ENCODE results near the gene EDAR. TPM values are rescaled to one million over a fixed set of nuclear protein-coding genes. Genes with fewer than 3 reads are reported as not detected.

Gene EDAR
- total and polyA plus RNA-seq, 4 experiments from 2014 or later: 3.0 to 6.3 (median 4.6) TPM

DNA sequence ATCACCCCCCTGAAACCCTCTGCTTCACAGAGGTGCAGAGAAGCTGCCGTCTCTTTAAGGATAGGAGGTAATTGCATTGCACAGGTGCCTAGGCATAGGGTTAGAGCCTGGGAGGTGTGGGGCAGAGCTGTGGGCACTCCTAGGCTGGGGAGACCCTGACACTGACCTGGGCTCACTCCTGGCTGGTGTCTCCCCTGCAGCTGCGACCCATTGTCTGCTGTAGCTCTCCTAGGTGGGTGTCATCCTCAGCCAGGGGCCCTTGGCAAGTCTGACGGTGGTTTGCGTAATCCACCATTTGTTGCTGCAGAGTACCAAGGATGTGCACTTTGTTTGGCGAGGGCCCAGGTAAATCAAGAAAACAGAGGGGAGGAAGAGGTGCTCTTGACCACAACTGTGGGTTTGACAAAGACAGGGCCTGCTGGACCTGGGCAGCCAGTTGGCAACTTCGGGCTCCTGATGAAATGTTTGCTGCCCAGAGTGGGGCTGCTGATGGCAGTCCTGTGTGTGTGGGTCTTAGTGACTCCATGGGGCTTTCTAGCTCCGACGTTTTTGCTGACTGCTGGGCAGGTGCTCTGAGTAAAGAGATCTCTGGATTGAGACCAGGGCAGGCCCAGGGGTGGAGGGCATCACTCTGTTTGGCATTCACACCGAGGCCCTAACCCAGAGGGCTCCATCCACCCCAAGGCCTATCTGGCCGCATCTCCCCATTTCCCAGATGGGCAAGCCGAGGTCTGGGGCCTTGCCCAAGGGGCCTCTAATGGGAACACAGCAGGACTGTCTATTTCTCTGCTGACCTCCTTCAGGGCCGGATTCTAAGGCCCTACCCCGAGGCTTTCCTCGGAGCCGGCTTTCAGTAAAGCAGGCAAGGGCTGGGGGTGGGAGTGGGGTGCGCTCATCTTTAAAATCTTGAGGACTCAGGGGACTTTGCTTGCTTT is 67.7 kb downstream of the EDAR start:
- intact Hi-C loops (cut with micrococcal nuclease): loop anchor here (10.0 kb wide), 1 partner anchor 283 kb away; no protein-coding TSS in a partner anchor
- Mint-ChIP-seq H3K4me3 (no peak overlapping the region), H3K36me3 (no peaks in the 10 kb centered on the region), H3K27ac (no peak overlapping the region), H3K27me3 (no peaks in the 10 kb centered on the region), H3K9me3 (peaks cover 0 to 4% (median 0%) of the 10 kb centered on the region in 8 donors), H3K4me1 (peaks cover 0 to 2% (median 0%) of the 10 kb centered on the region in 4 donors)
- Histone ChIP-seq H3K4me1 (ENCODE audit: insufficient read depth, low read length) (no peaks in the 10 kb centered on the region), H3K27me3 (ENCODE audit: insufficient read depth, low read length) (no peaks in the 10 kb centered on the region), H3K9me3 (ENCODE audit: control insufficient read depth in 1 of 2, low read length in 2 of 2) (no peaks in the 10 kb centered on the region), H3K36me3 (ENCODE audit: insufficient read depth, low read length) (no peaks in the 10 kb centered on the region), H3K4me3 (ENCODE audit: low read length in 2 of 2) (no peak overlapping the region), H3K27ac (ENCODE audit: low read depth, low read length) (no peak overlapping the region)
- no peak for DNase-seq
- ChIA-PET CTCF (ENCODE audit: partially characterized antibody) (no interaction called here), POLR2A (ENCODE audit: partially characterized antibody) (no interaction called here)

DNA sequence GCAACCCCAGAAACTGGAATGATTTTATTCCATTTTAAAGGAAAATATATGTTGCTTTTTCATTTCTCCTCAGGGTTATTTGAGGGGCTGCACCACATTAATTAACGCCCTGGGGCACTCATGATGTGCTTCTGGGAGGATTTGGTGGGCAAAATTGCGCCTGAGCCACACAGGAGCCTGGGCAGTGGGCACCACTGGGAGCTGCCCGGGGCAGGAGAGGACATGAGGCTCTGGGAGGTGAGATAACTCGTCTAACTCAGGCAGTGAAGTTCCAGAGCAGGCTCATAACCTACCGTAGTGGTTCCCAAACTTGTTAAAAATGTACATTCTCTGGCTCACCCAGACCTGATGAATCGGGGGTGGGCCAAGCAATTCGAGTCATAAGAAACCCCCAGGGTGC is 68.3 kb downstream of the EDAR start:
- Histone ChIP-seq H3K9me3 (ENCODE audit: control insufficient read depth in 1 of 2, low read length in 2 of 2) (no peaks in the 10 kb centered on the region), H3K27ac (ENCODE audit: low read depth, low read length) (no peak overlapping the region), H3K4me3 (ENCODE audit: low read length in 2 of 2) (no peak overlapping the region), H3K27me3 (ENCODE audit: insufficient read depth, low read length) (no peaks in the 10 kb centered on the region), H3K36me3 (ENCODE audit: insufficient read depth, low read length) (no peaks in the 10 kb centered on the region), H3K4me1 (ENCODE audit: insufficient read depth, low read length) (no peaks in the 10 kb centered on the region)
- ChIA-PET CTCF (ENCODE audit: partially characterized antibody) (no interaction called here), POLR2A (ENCODE audit: partially characterized antibody) (no interaction called here)
- no peaks in the 10 kb centered on the region for H3K36me3 Mint-ChIP-seq
- intact Hi-C loops (cut with micrococcal nuclease): loop anchor here (10.0 kb wide), 1 partner anchor 284 kb away; no protein-coding TSS in a partner anchor
- no peak overlapping the region for H3K4me3 Mint-ChIP-seq
- no peaks in the 10 kb centered on the region for H3K27me3 Mint-ChIP-seq
- peaks cover 0 to 4% (median 0%) of the 10 kb centered on the region in 8 donors for H3K9me3 Mint-ChIP-seq
- no peak for DNase-seq
- H3K4me1 Mint-ChIP-seq: peaks cover 0 to 2% (median 0%) of the 10 kb centered on the region in 4 donors
- no peak overlapping the region for H3K27ac Mint-ChIP-seq

DNA sequence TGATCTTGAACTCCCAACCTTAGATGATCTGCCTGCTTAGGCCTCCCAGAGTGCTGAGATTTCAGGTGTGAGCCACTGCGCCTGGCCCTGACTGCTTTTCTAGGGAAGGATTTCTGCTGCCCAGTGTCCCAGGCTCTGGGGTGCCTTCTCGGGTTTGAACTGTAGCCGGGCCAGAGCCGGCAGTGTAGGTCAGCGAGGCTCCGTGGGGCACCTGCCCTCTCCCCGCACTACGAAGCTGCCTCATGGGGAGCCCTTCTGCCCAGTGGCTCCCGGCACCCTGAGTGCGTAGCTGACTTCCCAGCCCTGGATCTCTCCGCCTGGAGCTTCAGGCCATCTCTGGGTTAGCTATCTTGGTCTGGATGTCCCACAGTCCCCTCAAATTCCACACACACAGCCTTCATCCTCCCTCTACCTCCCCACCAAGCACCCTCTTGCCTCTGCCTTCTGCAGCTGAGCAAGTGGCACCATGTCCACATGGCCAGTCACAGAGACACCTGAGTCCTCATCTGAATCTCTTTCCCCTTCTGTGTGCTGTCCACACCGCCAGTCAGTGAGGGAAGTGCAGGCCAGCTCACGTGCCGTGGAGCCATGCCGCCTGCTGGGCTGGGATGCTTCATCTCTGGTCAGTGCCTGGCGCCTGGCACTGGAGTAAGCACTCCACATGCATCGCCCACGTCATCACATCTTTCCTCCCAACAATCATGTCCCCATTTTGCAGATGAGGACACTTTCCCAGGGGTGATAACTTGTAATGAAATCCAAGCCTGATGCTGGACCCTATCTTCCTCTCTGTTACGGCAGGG is 69.2 kb downstream of the EDAR start:
- H3K4me1 ChIP-seq (ENCODE audit: insufficient read depth, low read length): no peaks in the 10 kb centered on the region
- POLR2A ChIA-PET (ENCODE audit: partially characterized antibody): no interaction called here
- H3K4me3 ChIP-seq (ENCODE audit: low read length in 2 of 2): no peak overlapping the region
- no peaks in the 10 kb centered on the region for H3K36me3 ChIP-seq (ENCODE audit: insufficient read depth, low read length)
- no peaks in the 10 kb centered on the region for H3K27me3 ChIP-seq (ENCODE audit: insufficient read depth, low read length)
- peaks cover 0 to 2% (median 0%) of the 10 kb centered on the region in 4 donors for H3K4me1 Mint-ChIP-seq
- H3K4me3 Mint-ChIP-seq: no peak overlapping the region
- H3K27ac Mint-ChIP-seq: no peak overlapping the region
- no peaks in the 10 kb centered on the region for H3K27me3 Mint-ChIP-seq
- no peaks in the 10 kb centered on the region for H3K9me3 ChIP-seq (ENCODE audit: control insufficient read depth in 1 of 2, low read length in 2 of 2)
- no peaks in the 10 kb centered on the region for H3K36me3 Mint-ChIP-seq
- no peak for DNase-seq
- H3K9me3 Mint-ChIP-seq: peaks cover 0 to 4% (median 0%) of the 10 kb centered on the region in 8 donors
- intact Hi-C loops (cut with micrococcal nuclease): loop anchor here (10.0 kb wide), 1 partner anchor 285 kb away; no protein-coding TSS in a partner anchor
- CTCF ChIA-PET (ENCODE audit: partially characterized antibody): no interaction called here
- no peak overlapping the region for H3K27ac ChIP-seq (ENCODE audit: low read depth, low read length)

DNA sequence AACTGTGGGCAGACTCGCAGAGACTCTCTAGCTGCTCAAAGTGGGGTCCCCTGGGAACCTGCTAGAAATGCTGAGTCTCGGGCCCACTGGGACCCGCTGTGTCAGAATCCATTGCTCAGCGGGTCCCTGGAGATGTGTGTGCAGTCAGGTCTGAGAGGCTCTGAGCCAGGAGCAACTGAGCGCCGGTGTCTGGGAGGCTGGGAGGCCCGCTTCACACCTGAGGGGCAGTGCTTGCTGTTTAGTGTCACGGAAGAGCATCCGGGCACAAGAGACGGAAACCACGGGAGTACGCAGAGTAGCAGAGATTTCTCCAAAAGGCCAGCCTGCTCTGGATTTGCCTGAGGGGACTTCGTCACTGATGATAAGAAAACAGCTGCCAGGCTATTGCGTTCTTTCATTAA is 70.1 kb downstream of the EDAR start:
- no peaks in the 10 kb centered on the region for H3K27me3 ChIP-seq (ENCODE audit: insufficient read depth, low read length)
- H3K4me3 Mint-ChIP-seq: no peak overlapping the region
- H3K4me3 ChIP-seq (ENCODE audit: low read length in 2 of 2): no peak overlapping the region
- intact Hi-C loops (cut with micrococcal nuclease): no loop called here
- no peaks in the 10 kb centered on the region for H3K36me3 ChIP-seq (ENCODE audit: insufficient read depth, low read length)
- no peaks in the 10 kb centered on the region for H3K27me3 Mint-ChIP-seq
- H3K27ac Mint-ChIP-seq: no peak overlapping the region
- no peaks in the 10 kb centered on the region for H3K9me3 ChIP-seq (ENCODE audit: control insufficient read depth in 1 of 2, low read length in 2 of 2)
- no peak for DNase-seq
- H3K4me1 ChIP-seq (ENCODE audit: insufficient read depth, low read length): no peaks in the 10 kb centered on the region
- ChIA-PET CTCF (ENCODE audit: partially characterized antibody) (no interaction called here), POLR2A (ENCODE audit: partially characterized antibody) (no interaction called here)
- H3K4me1 Mint-ChIP-seq: peaks cover 0 to 2% (median 0%) of the 10 kb centered on the region in 4 donors
- no peaks in the 10 kb centered on the region for H3K36me3 Mint-ChIP-seq
- peaks cover 0 to 2% (median 0%) of the 10 kb centered on the region in 8 donors for H3K9me3 Mint-ChIP-seq
- H3K27ac ChIP-seq (ENCODE audit: low read depth, low read length): no peak overlapping the region

DNA sequence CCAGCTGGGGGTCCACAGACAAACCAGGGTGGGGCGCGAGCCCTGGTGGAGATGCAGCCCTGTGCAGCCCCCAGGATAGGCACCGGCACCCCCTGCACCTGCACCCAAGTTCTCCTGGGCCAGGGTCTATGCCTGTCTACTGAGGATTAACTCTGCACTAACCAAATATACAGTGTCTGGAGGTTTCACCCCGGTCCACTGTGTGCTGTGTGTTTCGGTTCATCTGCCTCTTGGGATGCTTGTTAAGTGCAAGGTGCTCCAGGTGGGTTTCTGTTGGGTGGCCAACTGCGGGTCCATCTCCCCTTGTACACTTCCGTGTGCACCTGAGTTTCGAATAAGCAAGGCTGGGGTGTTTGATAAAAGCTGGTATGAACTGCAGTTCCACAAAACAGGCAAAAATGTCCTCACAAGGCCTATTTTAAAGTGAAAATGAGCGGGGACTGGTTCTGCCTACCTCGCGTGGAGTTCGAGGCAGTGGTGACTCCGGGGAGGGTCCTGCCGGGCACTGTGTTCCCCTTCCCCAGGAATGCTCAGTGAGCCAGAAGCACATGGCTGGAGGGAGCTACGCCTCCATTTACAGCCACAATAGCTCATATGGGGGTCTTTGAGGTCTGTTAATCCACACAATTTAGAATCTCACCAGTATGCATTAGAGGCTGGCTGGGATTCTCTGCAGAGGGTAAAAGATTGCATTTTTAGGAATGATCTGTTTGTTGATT is 70.7 kb downstream of the EDAR start:
- DNase-seq: no peak
- Mint-ChIP-seq H3K4me3 (no peak overlapping the region), H3K36me3 (no peaks in the 10 kb centered on the region), H3K4me1 (peaks cover 0 to 2% (median 0%) of the 10 kb centered on the region in 4 donors), H3K27ac (no peak overlapping the region), H3K27me3 (no peaks in the 10 kb centered on the region), H3K9me3 (peaks cover 0 to 2% (median 0%) of the 10 kb centered on the region in 8 donors)
- Histone ChIP-seq H3K27ac (ENCODE audit: low read depth, low read length) (no peak overlapping the region), H3K36me3 (ENCODE audit: insufficient read depth, low read length) (no peaks in the 10 kb centered on the region), H3K9me3 (ENCODE audit: control insufficient read depth in 1 of 2, low read length in 2 of 2) (no peaks in the 10 kb centered on the region), H3K4me3 (ENCODE audit: low read length in 2 of 2) (no peak overlapping the region), H3K27me3 (ENCODE audit: insufficient read depth, low read length) (no peaks in the 10 kb centered on the region), H3K4me1 (ENCODE audit: insufficient read depth, low read length) (no peaks in the 10 kb centered on the region)
- ChIA-PET CTCF (ENCODE audit: partially characterized antibody) (no interaction called here), POLR2A (ENCODE audit: partially characterized antibody) (no interaction called here)
- intact Hi-C loops (cut with micrococcal nuclease): no loop called here

DNA sequence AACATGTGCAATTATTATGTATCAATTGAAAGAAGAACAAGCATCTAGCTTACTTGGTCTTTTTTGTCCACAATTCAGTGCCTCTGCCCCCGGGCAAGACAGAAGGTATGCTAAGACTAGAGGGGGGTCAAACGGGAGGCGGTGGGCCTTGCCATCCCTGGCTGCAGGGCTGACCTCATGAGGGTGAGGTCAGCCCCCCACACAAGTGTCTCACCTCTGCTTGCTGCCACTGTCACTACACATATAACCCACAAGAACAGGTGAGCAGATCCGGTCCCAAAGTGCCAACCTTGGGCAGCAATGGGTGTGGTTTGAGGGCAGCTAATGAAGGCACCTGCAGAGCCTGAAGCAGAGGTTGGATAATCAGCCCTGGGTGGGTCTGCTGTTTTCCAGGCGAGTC is 71.5 kb downstream of the EDAR start:
- Mint-ChIP-seq H3K4me3 (no peak overlapping the region), H3K27ac (no peak overlapping the region)
- CTCF ChIA-PET (ENCODE audit: partially characterized antibody): no interaction called here

More for the DNA sequence above, 71.5 kb downstream of the EDAR start:
- Histone ChIP-seq H3K4me3 (ENCODE audit: low read length in 2 of 2) (no peak overlapping the region), H3K9me3 (ENCODE audit: control insufficient read depth in 1 of 2, low read length in 2 of 2) (no peaks in the 10 kb centered on the region), H3K27me3 (ENCODE audit: insufficient read depth, low read length) (no peaks in the 10 kb centered on the region), H3K27ac (ENCODE audit: low read depth, low read length) (no peak overlapping the region), H3K36me3 (ENCODE audit: insufficient read depth, low read length) (no peaks in the 10 kb centered on the region), H3K4me1 (ENCODE audit: insufficient read depth, low read length) (no peaks in the 10 kb centered on the region)
- Mint-ChIP-seq H3K4me1 (peaks cover 0 to 2% (median 0%) of the 10 kb centered on the region in 4 donors), H3K36me3 (no peaks in the 10 kb centered on the region), H3K9me3 (peaks cover 0 to 2% (median 0%) of the 10 kb centered on the region in 8 donors), H3K27me3 (no peaks in the 10 kb centered on the region)
- intact Hi-C loops (cut with micrococcal nuclease): no loop called here
- POLR2A ChIA-PET (ENCODE audit: partially characterized antibody): no interaction called here
- DNase-seq: no peak
